PFSK-1 (cell line): ENCODE data around the gene CHD6.

ENCODE experiments used
- FOXP2 ChIP-seq: optimal IDR thresholded peaks from 2 replicates; pipeline ENCODE3; 2011; ENCODE audit warnings: borderline replicate concordance, control low read depth, inconsistent platforms; ENCODE audit not compliant: insufficient read depth; ENCODE audit errors: extremely low read length, extremely low read depth
- POLR2AphosphoS5 ChIP-seq: IDR thresholded peaks from 2 replicates; pipeline ENCODE4 v1.6.1; 2012; ENCODE audit warnings: low read depth, mild to moderate bottlenecking, control low read depth, low read length, moderate library complexity
- SIN3A ChIP-seq: IDR thresholded peaks from 2 replicates; pipeline ENCODE4 v1.6.1; 2012; ENCODE audit warnings: mild to moderate bottlenecking, low read length, moderate library complexity, borderline replicate concordance; ENCODE audit not compliant: insufficient read depth
- TAF1 ChIP-seq: IDR thresholded peaks from 2 replicates; pipeline ENCODE4 v1.6.1; 2012; ENCODE audit warnings: low read length, control low read depth, borderline replicate concordance; ENCODE audit not compliant: insufficient read depth
- TF ChIP-seq, protein P1 (sequence below), 2 experiments: IDR thresholded peaks; 2 replicates each; pipeline versions ENCODE4 v1.6.1 to v1.8.0; 2011 to 2012; ENCODE audit warnings: low read depth in 2 of 2, low read length in 2 of 2, control low read depth in 1 of 2, inconsistent platforms in 1 of 2, mild to moderate bottlenecking in 1 of 2, moderate library complexity in 1 of 2; ENCODE audit not compliant: insufficient read depth in 1 of 2

CHD6 gene

DNA sequence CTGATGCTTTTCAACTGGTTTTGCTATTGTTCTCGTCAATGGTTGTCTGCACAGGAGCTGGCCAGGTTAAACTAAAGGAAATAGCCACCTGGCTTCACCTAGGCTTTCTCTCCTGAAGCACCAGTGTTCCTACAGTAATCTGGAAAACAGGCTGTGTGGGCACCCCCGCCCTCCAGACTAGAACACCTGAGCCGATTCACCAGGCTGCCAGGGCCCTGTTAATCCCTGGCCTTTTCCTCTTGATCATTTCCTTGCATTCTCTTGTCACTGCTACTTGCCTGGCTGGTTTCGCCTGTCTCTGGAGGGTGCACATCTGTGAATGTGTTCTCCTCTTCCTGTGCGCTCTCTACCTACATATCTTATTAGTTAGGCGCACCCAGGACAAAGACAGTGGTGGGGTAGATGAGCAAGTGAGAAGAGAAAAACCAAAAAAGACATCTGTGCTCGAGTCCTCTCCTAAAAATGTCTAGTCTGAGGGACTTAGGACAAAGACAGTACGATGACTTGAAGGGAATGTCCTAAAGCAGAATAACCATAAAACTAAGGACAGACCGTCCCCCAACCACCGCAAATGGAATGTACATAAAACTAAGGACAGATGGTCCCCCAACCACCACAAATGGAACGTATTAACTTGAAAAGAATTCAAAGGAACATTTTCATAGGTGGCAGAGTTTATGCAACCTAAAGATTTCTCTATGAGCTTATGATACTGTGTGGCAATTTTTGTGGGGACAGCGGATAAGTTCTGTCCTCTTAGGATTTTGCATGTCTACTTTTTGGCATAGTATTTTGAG, 205.7 kb downstream of the CHD6 start:
- TF ChIP-seq, protein P1, sequence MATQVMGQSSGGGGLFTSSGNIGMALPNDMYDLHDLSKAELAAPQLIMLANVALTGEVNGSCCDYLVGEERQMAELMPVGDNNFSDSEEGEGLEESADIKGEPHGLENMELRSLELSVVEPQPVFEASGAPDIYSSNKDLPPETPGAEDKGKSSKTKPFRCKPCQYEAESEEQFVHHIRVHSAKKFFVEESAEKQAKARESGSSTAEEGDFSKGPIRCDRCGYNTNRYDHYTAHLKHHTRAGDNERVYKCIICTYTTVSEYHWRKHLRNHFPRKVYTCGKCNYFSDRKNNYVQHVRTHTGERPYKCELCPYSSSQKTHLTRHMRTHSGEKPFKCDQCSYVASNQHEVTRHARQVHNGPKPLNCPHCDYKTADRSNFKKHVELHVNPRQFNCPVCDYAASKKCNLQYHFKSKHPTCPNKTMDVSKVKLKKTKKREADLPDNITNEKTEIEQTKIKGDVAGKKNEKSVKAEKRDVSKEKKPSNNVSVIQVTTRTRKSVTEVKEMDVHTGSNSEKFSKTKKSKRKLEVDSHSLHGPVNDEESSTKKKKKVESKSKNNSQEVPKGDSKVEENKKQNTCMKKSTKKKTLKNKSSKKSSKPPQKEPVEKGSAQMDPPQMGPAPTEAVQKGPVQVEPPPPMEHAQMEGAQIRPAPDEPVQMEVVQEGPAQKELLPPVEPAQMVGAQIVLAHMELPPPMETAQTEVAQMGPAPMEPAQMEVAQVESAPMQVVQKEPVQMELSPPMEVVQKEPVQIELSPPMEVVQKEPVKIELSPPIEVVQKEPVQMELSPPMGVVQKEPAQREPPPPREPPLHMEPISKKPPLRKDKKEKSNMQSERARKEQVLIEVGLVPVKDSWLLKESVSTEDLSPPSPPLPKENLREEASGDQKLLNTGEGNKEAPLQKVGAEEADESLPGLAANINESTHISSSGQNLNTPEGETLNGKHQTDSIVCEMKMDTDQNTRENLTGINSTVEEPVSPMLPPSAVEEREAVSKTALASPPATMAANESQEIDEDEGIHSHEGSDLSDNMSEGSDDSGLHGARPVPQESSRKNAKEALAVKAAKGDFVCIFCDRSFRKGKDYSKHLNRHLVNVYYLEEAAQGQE (IDR thresholded peaks at IDR 0.05; ENCODE audit: insufficient read depth in 1 of 2, low read depth in 2 of 2, low read length in 2 of 2), result no peak
- TF ChIP-seq SIN3A (no peak), POLR2AphosphoS5 (no peak), FOXP2 (no peak), TAF1 (no peak)

DNA sequence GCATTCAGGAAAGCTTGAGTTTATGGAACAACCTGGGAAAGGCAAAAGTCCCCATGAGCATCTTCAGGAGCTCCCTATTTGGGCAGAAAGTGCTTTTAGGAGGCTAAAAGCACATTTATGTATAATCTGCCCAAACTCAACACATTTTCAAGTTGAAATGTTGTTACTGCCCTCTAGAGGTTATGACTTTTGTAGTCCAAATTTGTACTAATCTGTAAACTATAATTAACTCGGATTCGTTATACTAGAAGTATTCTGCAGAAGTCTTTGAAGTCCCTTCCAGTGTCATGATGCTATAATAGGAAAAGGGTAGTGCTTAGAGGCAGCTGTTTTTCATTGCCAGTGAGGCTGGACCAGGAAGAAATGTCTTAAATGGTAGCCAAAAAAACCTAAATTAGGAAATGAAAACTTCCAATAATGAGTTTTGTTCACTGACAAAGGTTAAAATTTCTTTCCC, 206.8 kb downstream of the CHD6 start:
- TF ChIP-seq FOXP2 (no peak), SIN3A (no peak), POLR2AphosphoS5 (no peak), TAF1 (no peak)

DNA sequence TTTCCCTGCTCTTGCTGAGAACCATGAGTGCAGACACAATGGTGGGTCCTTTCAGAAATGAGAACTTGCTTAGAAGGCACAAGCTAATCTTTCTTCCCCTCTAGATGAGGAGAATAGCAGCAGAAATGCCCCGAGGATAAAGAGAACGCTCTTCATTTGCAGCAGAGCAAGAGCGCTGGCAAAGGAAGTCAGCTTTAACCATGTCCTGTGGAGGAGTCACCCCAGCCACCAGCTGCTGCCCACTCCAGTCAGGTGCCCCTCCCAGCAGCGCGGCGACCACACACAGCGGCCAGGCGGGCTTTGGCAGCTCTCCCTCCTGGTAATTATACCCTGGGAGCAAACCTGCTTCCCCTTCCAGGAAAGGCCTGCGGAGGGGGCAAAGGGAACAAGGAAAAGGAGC, 209.2 kb downstream of the CHD6 start:
- peak; percentile 44 for TF ChIP-seq FOXP2
- no peak for TF ChIP-seq SIN3A
- TF ChIP-seq, protein P1 (IDR thresholded peaks at IDR 0.05; ENCODE audit: insufficient read depth in 1 of 2, low read depth in 2 of 2, low read length in 2 of 2), result peak in 1 of 2 experiments; percentile 37; a peak in 1 of 4 replicates
- no peak for TF ChIP-seq POLR2AphosphoS5

DNA sequence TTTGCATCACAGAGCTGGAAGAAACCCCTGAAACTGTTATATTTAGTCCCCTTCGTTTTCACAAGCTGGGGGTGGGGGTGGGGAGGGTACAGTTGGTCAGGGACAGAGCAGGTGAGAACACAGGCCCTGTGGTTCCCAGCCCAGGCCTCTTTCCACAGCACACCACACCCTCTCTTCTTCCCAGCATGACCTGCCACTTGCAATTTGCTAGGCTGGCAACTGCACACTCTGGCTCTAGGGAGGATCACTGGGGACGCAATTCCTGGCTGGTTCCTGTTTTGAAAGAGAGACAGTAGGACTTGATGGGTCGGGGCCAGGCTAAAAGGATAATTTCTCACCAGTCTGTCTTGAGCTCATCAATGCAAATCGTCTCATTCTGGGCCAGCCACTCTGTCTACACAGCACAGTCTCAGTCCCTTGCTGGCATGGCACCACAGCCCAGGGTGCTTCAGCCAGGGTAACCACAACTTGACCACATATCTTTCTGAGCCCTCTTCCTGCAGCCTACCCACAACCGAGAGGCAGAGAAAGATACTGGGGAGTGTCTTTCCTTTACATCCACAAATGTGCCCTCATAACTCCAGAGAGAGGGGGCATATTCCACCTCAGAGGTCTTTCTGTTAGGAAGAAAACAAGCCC, 209.9 kb downstream of the CHD6 start:
- TF ChIP-seq FOXP2 (no peak), TAF1 (no peak), SIN3A (no peak), POLR2AphosphoS5 (no peak)
- TF ChIP-seq, protein P1 (IDR thresholded peaks at IDR 0.05; ENCODE audit: insufficient read depth in 1 of 2, low read depth in 2 of 2, low read length in 2 of 2), result no peak

DNA sequence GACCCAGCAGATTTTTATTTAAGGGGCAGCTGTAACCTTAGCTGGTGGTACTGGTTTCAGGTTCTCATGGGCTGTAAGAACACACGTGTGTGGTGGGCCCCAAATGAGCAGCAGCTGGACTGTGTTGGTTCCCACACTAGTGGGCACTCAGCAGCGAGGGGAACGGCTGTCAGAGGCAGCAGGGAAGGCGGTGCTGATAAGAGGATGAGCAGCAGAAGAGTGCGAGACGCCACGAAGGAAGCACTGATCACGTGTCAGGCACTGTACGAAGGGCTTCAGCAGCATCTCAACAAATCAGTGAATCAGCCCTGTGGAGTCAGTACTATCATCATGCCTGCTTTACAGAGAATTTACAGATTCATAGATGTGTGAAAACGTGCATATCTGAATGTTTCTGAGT, 210.6 kb downstream of the CHD6 start:
- TF ChIP-seq FOXP2 (no peak), POLR2AphosphoS5 (no peak), TAF1 (no peak), SIN3A (no peak)
- TF ChIP-seq, protein P1 (IDR thresholded peaks at IDR 0.05; ENCODE audit: insufficient read depth in 1 of 2, low read depth in 2 of 2, low read length in 2 of 2), result no peak
